ENCODE data around the gene LDB3. TPM values are rescaled to one million over a fixed set of nuclear protein-coding genes. Genes with fewer than 3 reads are reported as not detected.

LDB3 gene
- polyA plus RNA-seq, 6 donors from 2014 or later = 0.24 TPM; not detected in 5

GRCh38 chr10:86715156-86715795, 47.0 kb downstream of the LDB3 start:
- H3K27ac Mint-ChIP-seq = peak overlapping the region in 1 of 6 donors; percentile 39
- ATAC-seq (ENCODE audit: low read depth in 2 of 2) = no peak

GRCh38 chr10:86715836-86716235, 47.5 kb downstream of the LDB3 start:
- no peaks in the 10 kb centered on the region for H3K36me3 Mint-ChIP-seq
- no peaks in the 10 kb centered on the region for H3K9me3 Mint-ChIP-seq
- H3K4me3 Mint-ChIP-seq = peak overlapping the region in 1 of 8 donors; percentile 29
- H3K27ac Mint-ChIP-seq = no peak overlapping the region
- peaks cover 7 to 11% (median 9%) of the 10 kb centered on the region in 3 donors for H3K4me1 Mint-ChIP-seq
- ATAC-seq (ENCODE audit: low read depth in 2 of 2) = no peak
- DNase-seq = no peak
- H3K27me3 Mint-ChIP-seq = peaks cover 6 to 44% (median 20%) of the 10 kb centered on the region in 3 donors

More at GRCh38 chr10:86715156-86715795, 47.0 kb downstream of the LDB3 start:
- Mint-ChIP-seq H3K4me3 (no peak overlapping the region), H3K9me3 (peaks cover 0 to 2% (median 0%) of the 10 kb centered on the region in 7 donors), H3K27me3 (peaks cover under 1 to 38% (median 15%) of the 10 kb centered on the region in 3 donors), H3K36me3 (peaks cover 0 to 1% of the 10 kb centered on the region in 2 donors), H3K4me1 (peaks cover 11 to 16% (median 15%) of the 10 kb centered on the region in 3 donors)
- DNase-seq = no peak

DNA sequence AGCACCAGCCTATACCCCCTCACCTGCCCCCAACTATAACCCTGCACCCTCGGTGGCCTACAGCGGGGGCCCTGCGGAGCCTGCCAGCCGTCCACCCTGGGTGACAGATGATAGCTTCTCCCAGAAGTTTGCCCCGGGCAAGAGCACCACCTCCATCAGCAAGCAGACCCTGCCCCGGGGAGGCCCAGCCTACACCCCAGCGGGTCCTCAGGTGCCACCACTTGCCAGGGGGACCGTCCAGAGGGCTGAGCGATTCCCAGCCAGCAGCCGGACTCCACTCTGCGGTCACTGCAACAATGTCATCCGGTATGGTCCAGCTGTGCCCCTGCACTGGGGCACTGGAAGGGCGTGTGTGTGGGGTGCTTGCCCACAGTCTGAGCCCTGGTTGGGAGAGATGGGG, 48.2 kb downstream of the LDB3 start:
- Mint-ChIP-seq H3K36me3 (no peaks in the 10 kb centered on the region), H3K27ac (no peak overlapping the region), H3K4me1 (peaks cover 4 to 8% (median 6%) of the 10 kb centered on the region in 3 donors), H3K27me3 (peaks cover 13 to 50% (median 26%) of the 10 kb centered on the region in 3 donors), H3K4me3 (no peak overlapping the region), H3K9me3 (no peaks in the 10 kb centered on the region)
- DNase-seq (no peak), ATAC-seq (ENCODE audit: low read depth in 2 of 2) (no peak)

DNA sequence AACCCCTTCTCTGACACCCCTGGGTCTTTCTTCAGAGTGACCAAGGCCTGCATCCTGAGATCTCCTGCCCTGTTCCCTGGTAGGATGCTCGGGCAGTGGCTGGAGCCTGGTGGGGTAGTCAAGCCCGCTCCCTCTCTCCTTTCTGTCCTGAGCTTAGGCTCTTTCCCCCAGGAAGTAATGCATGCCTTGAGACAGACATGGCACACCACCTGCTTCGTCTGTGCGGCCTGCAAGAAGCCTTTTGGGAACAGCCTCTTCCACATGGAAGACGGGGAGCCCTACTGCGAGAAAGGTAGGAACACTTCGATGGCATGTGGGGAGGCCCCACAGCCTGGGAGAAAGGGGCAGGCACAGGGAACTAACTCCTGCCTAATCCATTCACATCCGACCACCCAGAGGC, 50.2 kb downstream of the LDB3 start:
- Mint-ChIP-seq H3K9me3 (peaks cover 0 to 2% (median 0%) of the 10 kb centered on the region in 7 donors), H3K27ac (no peak overlapping the region), H3K36me3 (no peaks in the 10 kb centered on the region), H3K27me3 (peaks cover 21 to 54% (median 33%) of the 10 kb centered on the region in 3 donors), H3K4me1 (peaks cover 4 to 6% (median 5%) of the 10 kb centered on the region in 3 donors), H3K4me3 (no peak overlapping the region)
- DNase-seq (no peak), ATAC-seq (ENCODE audit: low read depth in 2 of 2) (no peak)

GRCh38 chr10:86721232-86721631, 52.9 kb downstream of the LDB3 start:
- Mint-ChIP-seq H3K4me1 (peaks cover 4 to 8% (median 6%) of the 10 kb centered on the region in 3 donors), H3K27ac (no peak overlapping the region), H3K4me3 (no peak overlapping the region), H3K9me3 (peaks cover 0 to 3% (median 0%) of the 10 kb centered on the region in 7 donors), H3K27me3 (peaks cover 24 to 46% (median 46%) of the 10 kb centered on the region in 3 donors), H3K36me3 (no peaks in the 10 kb centered on the region)
- ATAC-seq (ENCODE audit: low read depth in 2 of 2) (no peak), DNase-seq (no peak)

DNA sequence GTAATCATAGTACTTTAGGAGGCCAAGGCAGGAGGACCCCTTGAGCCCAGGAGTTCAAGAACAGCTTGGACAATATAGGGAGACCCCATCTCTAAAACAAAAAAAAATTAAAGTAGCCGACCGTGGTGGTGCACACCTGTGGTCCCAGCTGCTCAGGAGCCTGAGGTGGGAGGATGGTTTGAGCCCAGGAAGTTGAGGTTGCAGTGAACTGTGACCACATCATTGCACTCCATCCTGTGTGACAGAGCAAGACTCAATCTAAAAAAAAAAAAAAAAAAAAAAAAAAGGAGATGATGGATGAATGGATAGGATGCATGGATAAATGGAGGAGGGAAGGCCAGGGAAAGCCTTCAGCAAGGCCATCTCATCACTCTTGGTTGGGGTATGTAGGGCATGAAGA, 54.7 kb downstream of the LDB3 start:
- H3K27me3 Mint-ChIP-seq = peaks cover 30 to 42% (median 41%) of the 10 kb centered on the region in 3 donors
- H3K27ac Mint-ChIP-seq = no peak overlapping the region
- peak overlapping the region in 1 of 8 donors; percentile 69 for H3K4me3 Mint-ChIP-seq
- H3K4me1 Mint-ChIP-seq = peaks cover 4 to 8% (median 6%) of the 10 kb centered on the region in 3 donors
- H3K9me3 Mint-ChIP-seq = peaks cover 0 to 3% (median 0%) of the 10 kb centered on the region in 7 donors
- ATAC-seq (ENCODE audit: low read depth in 2 of 2) = no peak
- DNase-seq = no peak
- no peaks in the 10 kb centered on the region for H3K36me3 Mint-ChIP-seq

- DNase-seq (no peak), ATAC-seq (ENCODE audit: low read depth in 2 of 2) (no peak)
- H3K27ac Mint-ChIP-seq = no peak overlapping the region
- H3K4me3 Mint-ChIP-seq = no peak overlapping the region
- H3K36me3 Mint-ChIP-seq = no peaks in the 10 kb centered on the region
- H3K9me3 Mint-ChIP-seq = peaks cover 0 to 3% (median 0%) of the 10 kb centered on the region in 7 donors
- peaks cover 4 to 8% (median 6%) of the 10 kb centered on the region in 3 donors for H3K4me1 Mint-ChIP-seq
- H3K27me3 Mint-ChIP-seq = peaks cover 33 to 49% (median 44%) of the 10 kb centered on the region in 3 donors
Measured at GRCh38 chr10:86724445-86724844, 56.1 kb downstream of the LDB3 start.

GRCh38 chr10:86725980-86726676, 57.8 kb downstream of the LDB3 start:
- H3K4me3 Mint-ChIP-seq = no peak overlapping the region
- H3K27ac Mint-ChIP-seq = no peak overlapping the region

GRCh38 chr10:86726677-86726999, 58.3 kb downstream of the LDB3 start:
- H3K9me3 Mint-ChIP-seq = peaks cover 0 to 3% (median 0%) of the 10 kb centered on the region in 7 donors
- no peak overlapping the region for H3K27ac Mint-ChIP-seq
- H3K4me1 Mint-ChIP-seq = peaks cover 4 to 8% (median 6%) of the 10 kb centered on the region in 3 donors
- ATAC-seq (ENCODE audit: low read depth in 2 of 2) (no peak), DNase-seq (no peak)
- no peak overlapping the region for H3K4me3 Mint-ChIP-seq
- peaks cover 26 to 41% (median 40%) of the 10 kb centered on the region in 3 donors for H3K27me3 Mint-ChIP-seq
- H3K36me3 Mint-ChIP-seq = no peaks in the 10 kb centered on the region

More at GRCh38 chr10:86725980-86726676, 57.8 kb downstream of the LDB3 start:
- no peaks in the 10 kb centered on the region for H3K36me3 Mint-ChIP-seq
- ATAC-seq (ENCODE audit: low read depth in 2 of 2) (no peak), DNase-seq (no peak)
- H3K9me3 Mint-ChIP-seq = peaks cover 0 to 3% (median 0%) of the 10 kb centered on the region in 7 donors
- peaks cover 4 to 8% (median 6%) of the 10 kb centered on the region in 3 donors for H3K4me1 Mint-ChIP-seq
- H3K27me3 Mint-ChIP-seq = peaks cover 28 to 46% (median 45%) of the 10 kb centered on the region in 3 donors

- Mint-ChIP-seq H3K4me1 (peaks cover 4 to 8% (median 6%) of the 10 kb centered on the region in 3 donors), H3K4me3 (no peak overlapping the region), H3K27ac (no peak overlapping the region), H3K27me3 (peaks cover 35 to 40% (median 37%) of the 10 kb centered on the region in 3 donors), H3K36me3 (no peaks in the 10 kb centered on the region), H3K9me3 (peaks cover 0 to 3% (median 0%) of the 10 kb centered on the region in 7 donors)
- ATAC-seq (ENCODE audit: low read depth in 2 of 2) = no peak
- no peak for DNase-seq
Measured at GRCh38 chr10:86727470-86727869, 59.2 kb downstream of the LDB3 start.

GRCh38 chr10:86728056-86728455, 59.7 kb downstream of the LDB3 start:
- Mint-ChIP-seq H3K36me3 (no peaks in the 10 kb centered on the region), H3K4me3 (no peak overlapping the region), H3K27ac (no peak overlapping the region), H3K4me1 (peaks cover 5 to 6% (median 6%) of the 10 kb centered on the region in 3 donors), H3K9me3 (peaks cover 0 to 3% (median 0%) of the 10 kb centered on the region in 7 donors), H3K27me3 (peaks cover 37 to 45% (median 39%) of the 10 kb centered on the region in 3 donors)
- DNase-seq (no peak), ATAC-seq (ENCODE audit: low read depth in 2 of 2) (no peak)

GRCh38 chr10:86729677-86730076, 61.4 kb downstream of the LDB3 start:
- peaks cover 32 to 41% (median 39%) of the 10 kb centered on the region in 3 donors for H3K27me3 Mint-ChIP-seq
- no peaks in the 10 kb centered on the region for H3K36me3 Mint-ChIP-seq
- no peaks in the 10 kb centered on the region for H3K9me3 Mint-ChIP-seq
- ATAC-seq (ENCODE audit: low read depth in 2 of 2) (no peak), DNase-seq (no peak)
- no peak overlapping the region for H3K27ac Mint-ChIP-seq
- no peak overlapping the region for H3K4me3 Mint-ChIP-seq
- H3K4me1 Mint-ChIP-seq = peaks cover 0 to 1% (median 0%) of the 10 kb centered on the region in 3 donors

DNA sequence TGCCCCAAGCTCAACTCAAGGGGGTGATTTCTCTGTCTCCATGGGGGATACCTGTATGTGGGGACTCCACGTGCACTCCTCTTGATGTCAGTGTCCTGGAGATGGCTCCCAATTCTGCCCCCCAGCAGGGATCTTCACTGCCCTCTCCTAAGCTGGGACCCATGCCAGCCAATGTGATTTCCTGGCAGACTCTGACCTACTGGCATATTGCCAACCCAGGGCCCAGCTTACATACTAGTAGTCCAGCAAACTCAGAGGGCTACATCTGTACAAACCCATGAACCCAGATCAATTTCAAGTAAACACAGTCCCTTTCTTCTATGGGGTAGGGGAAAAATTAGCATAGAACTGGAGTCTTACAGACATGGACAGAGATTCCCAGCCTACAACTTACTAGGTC, 61.9 kb downstream of the LDB3 start:
- ATAC-seq (ENCODE audit: low read depth in 2 of 2) (no peak), DNase-seq (no peak)
- peaks cover 31 to 47% (median 39%) of the 10 kb centered on the region in 3 donors for H3K27me3 Mint-ChIP-seq
- H3K36me3 Mint-ChIP-seq = no peaks in the 10 kb centered on the region
- H3K9me3 Mint-ChIP-seq = no peaks in the 10 kb centered on the region
- H3K27ac Mint-ChIP-seq = no peak overlapping the region
- no peak overlapping the region for H3K4me3 Mint-ChIP-seq
- peaks cover 0 to 1% (median 0%) of the 10 kb centered on the region in 3 donors for H3K4me1 Mint-ChIP-seq

Data from naive B cell (primary cell).